GM06990 (cell line): ENCODE measurements around the gene RAPGEF4.

Source experiments
- DNase-seq: peaks from one replicate; pipeline ENCODE4 v3.0.0-alpha.2; 2011; ENCODE audit not compliant: insufficient read length; ENCODE audit errors: extremely low read depth
- H3K27me3 ChIP-seq: replicated peaks from 2 replicates; pipeline ENCODE4 v1.6.0; 2011; ENCODE audit warnings: low read length; ENCODE audit not compliant: control insufficient read depth, insufficient read depth
- H3K36me3 ChIP-seq: 2 replicates; pipeline ENCODE4 v1.5.1; 2011; ENCODE audit warnings: low read length; ENCODE audit not compliant: control insufficient read depth, insufficient read depth
- H3K4me3 ChIP-seq: replicated peaks from 2 replicates; pipeline ENCODE4 v1.5.1; 2011; ENCODE audit warnings: low read depth, mild to moderate bottlenecking, control low read depth, low read length
- CTCF ChIP-seq: IDR thresholded peaks from 2 replicates; pipeline ENCODE4 v1.5.1; 2011; ENCODE audit warnings: low read length, control low read depth, mild to moderate bottlenecking, inconsistent platforms; ENCODE audit not compliant: insufficient read depth, poor library complexity, severe bottlenecking

The RAPGEF4 gene

GRCh38 chr2:172777431-172777830 is 41.8 kb downstream of the RAPGEF4 start:
- H3K4me3 ChIP-seq: no peak overlapping the region
- DNase-seq: no peak
- no peaks in the 10 kb centered on the region for H3K36me3 ChIP-seq
- no peaks in the 10 kb centered on the region for H3K27me3 ChIP-seq
- no peak for TF ChIP-seq CTCF

GRCh38 chr2:172782506-172783164 is 47.0 kb downstream of the RAPGEF4 start:
- no peak for TF ChIP-seq CTCF
- Histone ChIP-seq H3K27me3 (no peaks in the 10 kb centered on the region), H3K4me3 (no peak overlapping the region), H3K36me3 (no peaks in the 10 kb centered on the region)
- no peak for DNase-seq

GRCh38 chr2:172783165-172783898 is 47.7 kb downstream of the RAPGEF4 start:
- H3K4me3 ChIP-seq: no peak overlapping the region
- TF ChIP-seq CTCF: no peak

GRCh38 chr2:172788871-172789270 is 53.2 kb downstream of the RAPGEF4 start:
- no peak overlapping the region for H3K4me3 ChIP-seq
- H3K36me3 ChIP-seq: no peaks in the 10 kb centered on the region
- no peak for DNase-seq
- no peak for TF ChIP-seq CTCF
- H3K27me3 ChIP-seq: no peaks in the 10 kb centered on the region; the same call in 1 of the 2 replicates

More at GRCh38 chr2:172783165-172783898, 47.7 kb downstream of the RAPGEF4 start:
- Histone ChIP-seq H3K36me3 (no peaks in the 10 kb centered on the region), H3K27me3 (no peaks in the 10 kb centered on the region)
- no peak for DNase-seq

- no peaks in the 10 kb centered on the region; the same call in 1 of the 2 replicates for H3K27me3 ChIP-seq
- no peak for TF ChIP-seq CTCF
- H3K36me3 ChIP-seq: no peaks in the 10 kb centered on the region
- H3K4me3 ChIP-seq: no peak overlapping the region
- no peak for DNase-seq
Measured at GRCh38 chr2:172790404-172790803, 54.8 kb downstream of the RAPGEF4 start.

GRCh38 chr2:172791953-172792352 is 56.3 kb downstream of the RAPGEF4 start:
- DNase-seq: no peak
- H3K4me3 ChIP-seq: no peak overlapping the region
- no peaks in the 10 kb centered on the region; the same call in 1 of the 2 replicates for H3K27me3 ChIP-seq
- TF ChIP-seq CTCF: no peak
- H3K36me3 ChIP-seq: no peaks in the 10 kb centered on the region
